Activated CD8-positive, alpha-beta T cell treated with anti-CD3 and anti-CD28 coated beads for 36 hours (primary cell): ENCODE data around the gene AAMP. TPM values are rescaled to one million over a fixed set of nuclear protein-coding genes. Genes with fewer than 3 reads are reported as not detected.

ENCODE experiments used
- ATAC-seq: fragments of 200-7000 bp; cut with Tn5 transposase; one replicate; pipeline ENCODE4 v1.10.0; 2021; ENCODE audit warnings: mild to moderate bottlenecking, moderate library complexity
- CTCF ChIA-PET: fragments of 350-600 bp; sonication (Branson Sonifier 250); formaldehyde crosslinking; loops from one replicate; lab custom pipeline; 2021; ENCODE audit warnings: antibody characterized with exemption; lab: Charles Lee
- POLR2A ChIA-PET: fragments of 350-600 bp; sonication (Branson Sonifier 250); formaldehyde crosslinking; loops from one replicate; lab custom pipeline; 2021; ENCODE audit warnings: antibody characterized with exemption; lab: Charles Lee
- DNase-seq: peaks from one replicate; pipeline ENCODE4 v3.0.0-alpha.2; 2020
- H3K27ac Mint-ChIP-seq: one replicate; pipeline ENCODE4 v1.8.0; 2021; ENCODE audit warnings: mild to moderate bottlenecking, mixed read lengths
- H3K27me3 Mint-ChIP-seq: one replicate; pipeline ENCODE4 v1.8.0; 2021; ENCODE audit warnings: mixed read lengths
- H3K36me3 Mint-ChIP-seq: one replicate; pipeline ENCODE4 v1.8.0; 2021; ENCODE audit warnings: low read depth, mixed read lengths
- H3K4me1 Mint-ChIP-seq: one replicate; pipeline ENCODE4 v1.8.0; 2021; ENCODE audit warnings: low read depth, mixed read lengths
- H3K4me3 Mint-ChIP-seq: one replicate; pipeline ENCODE4 v1.8.0; 2021; ENCODE audit warnings: mild to moderate bottlenecking, moderate library complexity, mixed read lengths
- H3K9me3 Mint-ChIP-seq: one replicate; pipeline ENCODE4 v1.8.0; 2021; ENCODE audit warnings: mixed read lengths
- CTCF ChIP-seq: fragments of 200-600 bp; IDR thresholded peaks from one replicate; pipeline ENCODE4 v1.8.0; 2022; ENCODE audit warnings: antibody characterized with exemption, mild to moderate bottlenecking
- intact Hi-C: fragments of 100-400 bp; cut with micrococcal nuclease; formaldehyde crosslinking; loops from one replicate; pipeline ENCODE4 v1.10.0; 2022
- total RNA-seq, 2 experiments: library from RNA; stranded (reverse); gene quantifications; one replicate each; pipeline ENCODE4 v1.2.3, GENCODE V29; 2021

AAMP gene
- total RNA-seq, 2 experiments from 2014 or later, result 75.8 to 82.8 TPM

GRCh38 chr2:218310853-218311540 lies 41.1 kb upstream of the AAMP start:
- Mint-ChIP-seq H3K36me3 (no peaks in the 10 kb centered on the region), H3K27me3 (no peaks in the 10 kb centered on the region), H3K4me3 (no peak overlapping the region), H3K27ac (no peak overlapping the region), H3K9me3 (no peaks in the 10 kb centered on the region), H3K4me1 (peaks cover 9% of the 10 kb centered on the region)
- POLR2A ChIA-PET, result no interaction called here
- ATAC-seq (no peak), DNase-seq (no peak)
- intact Hi-C loops, result no loop called here
- no peak for TF ChIP-seq CTCF
- CTCF ChIA-PET, result no interaction called here

- Mint-ChIP-seq H3K9me3 (no peaks in the 10 kb centered on the region), H3K27ac (no peak overlapping the region)
- CTCF ChIA-PET, result interaction anchor here (1.0 to 2.1 kb wide), 2 partner anchors 49 to 159 kb away, joined by 3 to 10 read pairs; partner anchors contain the start of gene CATIP
These were observed 37.6 kb upstream of the AAMP start for GRCh38 chr2:218307415-218308090.

GRCh38 chr2:218306184-218306920 lies 36.4 kb upstream of the AAMP start:
- ATAC-seq (no peak), DNase-seq (no peak)
- Mint-ChIP-seq H3K27ac (no peak overlapping the region), H3K4me3 (no peak overlapping the region), H3K27me3 (no peaks in the 10 kb centered on the region), H3K36me3 (no peaks in the 10 kb centered on the region), H3K4me1 (peaks cover 6% of the 10 kb centered on the region), H3K9me3 (no peaks in the 10 kb centered on the region)
- ChIA-PET CTCF (interaction anchor here (2.1 kb wide), 1 partner anchor 50 kb away, joined by 10 read pairs; the partner anchor contains the start of gene CATIP), POLR2A (interaction anchor here (0.8 kb wide), 1 partner anchor 14 kb away, joined by 3 read pairs; the partner anchor contains the start of gene TMBIM1)
- no peak for TF ChIP-seq CTCF
- intact Hi-C loops, result no loop called here

More at GRCh38 chr2:218307415-218308090, 37.6 kb upstream of the AAMP start:
- no peaks in the 10 kb centered on the region for H3K36me3 Mint-ChIP-seq
- POLR2A ChIA-PET, result no interaction called here
- TF ChIP-seq CTCF, result no peak
- peaks cover 3% of the 10 kb centered on the region for H3K4me1 Mint-ChIP-seq
- DNase-seq (no peak), ATAC-seq (no peak)
- H3K27me3 Mint-ChIP-seq, result no peaks in the 10 kb centered on the region
- no peak overlapping the region for H3K4me3 Mint-ChIP-seq
- intact Hi-C loops, result no loop called here

GRCh38 chr2:218305383-218305782 lies 35.4 kb upstream of the AAMP start:
- no peaks in the 10 kb centered on the region for H3K9me3 Mint-ChIP-seq
- no peaks in the 10 kb centered on the region for H3K36me3 Mint-ChIP-seq
- POLR2A ChIA-PET, result no interaction called here
- H3K4me3 Mint-ChIP-seq, result no peak overlapping the region
- TF ChIP-seq CTCF, result no peak
- no peak for ATAC-seq
- intact Hi-C loops, result no loop called here
- CTCF ChIA-PET, result interaction anchor here (1.4 kb wide), 1 partner anchor 91 kb away, joined by 4 read pairs; no protein-coding TSS in a partner anchor
- no peak for DNase-seq
- no peak overlapping the region for H3K27ac Mint-ChIP-seq
- H3K27me3 Mint-ChIP-seq, result no peaks in the 10 kb centered on the region
- peaks cover 8% of the 10 kb centered on the region for H3K4me1 Mint-ChIP-seq
